ENCODE data around the gene LPIN1. TPM values are rescaled to one million over a fixed set of nuclear protein-coding genes. Genes with fewer than 3 reads are reported as not detected.
"Not testable (repeated sequence)": the region's sequence is repeated elsewhere in the genome, so short reads cannot be mapped to it uniquely, and the experiment has no call there.

LPIN1 gene
- total RNA-seq, 2 donors from 2014 or later = 15.0 to 47.5 TPM

GRCh38 chr2:11812466-11813248 lies 66.2 kb downstream of the LPIN1 start:
- WGBS, 2 donors = 91 to 97% methylated on average over 25 of the region's 25 CpGs
- no peak overlapping the region for H3K27ac ChIP-seq
- H3K27me3 ChIP-seq = no peaks in the 10 kb centered on the region
- H3K36me3 ChIP-seq (replicated peaks in 1 of 2; ENCODE audit: insufficient read depth in 1 of 2, low read depth in 2 of 2) = peaks cover 0 to 2% of the 10 kb centered on the region in 2 donors
- ATAC-seq (no peak), DNase-seq (no peak)
- peaks cover 4% of the 10 kb centered on the region for H3K4me1 ChIP-seq
- H3K4me3 ChIP-seq = no peak overlapping the region
- no peaks in the 10 kb centered on the region for H3K9me3 ChIP-seq
- intact Hi-C loops (cut with DNase I) = no loop called here
- no peak for TF ChIP-seq POLR2A (IDR thresholded peaks at IDR 0.05)
- TF ChIP-seq CTCF (IDR thresholded peaks at IDR 0.05) = no peak

GRCh38 chr2:11813345-11813744 lies 66.9 kb downstream of the LPIN1 start:
- H3K27ac ChIP-seq; H3K4me1 ChIP-seq; H3K36me3 ChIP-seq (replicated peaks in 1 of 2; ENCODE audit: insufficient read depth in 1 of 2, low read depth in 2 of 2); ATAC-seq; intact Hi-C loops (cut with DNase I); H3K4me3 ChIP-seq; H3K9me3 ChIP-seq; DNase-seq; H3K27me3 ChIP-seq: not testable (repeated sequence)
- 84 to 88% methylated on average over 10 of the region's 10 CpGs for WGBS, 2 donors

GRCh38 chr2:11813951-11814350 lies 67.5 kb downstream of the LPIN1 start:
- Histone ChIP-seq H3K27ac (no peak overlapping the region), H3K36me3 (replicated peaks in 1 of 2; ENCODE audit: insufficient read depth in 1 of 2, low read depth in 2 of 2) (peaks cover 0 to 2% of the 10 kb centered on the region in 2 donors), H3K27me3 (no peaks in the 10 kb centered on the region), H3K4me3 (no peak overlapping the region), H3K9me3 (no peaks in the 10 kb centered on the region), H3K4me1 (peaks cover 9% of the 10 kb centered on the region)
- 89 to 95% methylated on average over 7 of the region's 7 CpGs for WGBS, 2 donors
- TF ChIP-seq CTCF (IDR thresholded peaks at IDR 0.05) = no peak
- no peak for TF ChIP-seq POLR2A (IDR thresholded peaks at IDR 0.05)
- no peak for ATAC-seq
- no peak for DNase-seq
- intact Hi-C loops (cut with DNase I) = no loop called here

- ATAC-seq (no peak), DNase-seq (no peak)
- H3K36me3 ChIP-seq (replicated peaks in 1 of 2; ENCODE audit: insufficient read depth in 1 of 2, low read depth in 2 of 2) = peaks cover 0 to 2% of the 10 kb centered on the region in 2 donors
- WGBS, 2 donors = 93 to 97% methylated on average over 13 of the region's 13 CpGs
- H3K27ac ChIP-seq = no peak overlapping the region
- H3K9me3 ChIP-seq = no peaks in the 10 kb centered on the region
- TF ChIP-seq POLR2A (IDR thresholded peaks at IDR 0.05) (no peak), CTCF (IDR thresholded peaks at IDR 0.05) (no peak)
- intact Hi-C loops (cut with DNase I) = no loop called here
- no peaks in the 10 kb centered on the region for H3K27me3 ChIP-seq
- no peak overlapping the region for H3K4me3 ChIP-seq
- peaks cover 20% of the 10 kb centered on the region for H3K4me1 ChIP-seq
These were observed 68.6 kb downstream of the LPIN1 start for GRCh38 chr2:11814979-11815510.

- H3K27ac ChIP-seq; ATAC-seq; H3K36me3 ChIP-seq (replicated peaks in 1 of 2; ENCODE audit: insufficient read depth in 1 of 2, low read depth in 2 of 2); DNase-seq; H3K4me3 ChIP-seq; H3K9me3 ChIP-seq; intact Hi-C loops (cut with DNase I); H3K27me3 ChIP-seq: not testable (repeated sequence)
- 95% methylated on average over 3 of the region's 3 CpGs for WGBS, 2 donors
- H3K4me1 ChIP-seq = peaks cover 22% of the 10 kb centered on the region
These were observed 70.5 kb downstream of the LPIN1 start for GRCh38 chr2:11816935-11817334.
